DND-41 (cell line): Measurements from ENCODE around the gene BCS1L.
A peak's percentile ranks its signal among the peaks of the same experiment; 100 is the strongest.

Experiments
- ATAC-seq: fragments of 200-7000 bp; cut with Tn5 transposase; 3 replicates; pipeline ENCODE4 v1.9.1; 2021; ENCODE audit warnings: low read depth; ENCODE audit not compliant: insufficient read depth
- DNase-seq: peaks from one replicate; pipeline ENCODE4 v3.0.0-alpha.2; 2020
- H2AFZ ChIP-seq: 2 replicates; pipeline ENCODE4 v1.6.0; 2012; ENCODE audit warnings: low read depth, low read length
- H3K27ac ChIP-seq: 2 replicates; pipeline ENCODE4 v1.5.1; 2012; ENCODE audit warnings: low read length, inconsistent platforms
- H3K27me3 ChIP-seq: fragments of 200-600 bp; sonication (generic); 2 replicates; pipeline ENCODE4 v1.6.0; 2012; ENCODE audit warnings: low read length, mild to moderate bottlenecking, inconsistent platforms; ENCODE audit not compliant: insufficient read depth, poor library complexity
- H3K36me3 ChIP-seq: 2 replicates; pipeline ENCODE4 v1.5.1; 2012; ENCODE audit warnings: low read length, inconsistent platforms; ENCODE audit not compliant: insufficient read depth
- H3K4me1 ChIP-seq: 2 replicates; pipeline ENCODE4 v1.5.1; 2012; ENCODE audit warnings: mild to moderate bottlenecking, low read length; ENCODE audit not compliant: insufficient read depth
- H3K4me2 ChIP-seq: 2 replicates; pipeline ENCODE4 v1.6.0; 2012; ENCODE audit warnings: mild to moderate bottlenecking, moderate library complexity, low read length, inconsistent platforms; ENCODE audit not compliant: insufficient read depth
- H3K4me3 ChIP-seq, 2 experiments: fragments of 200-600 bp in 1 of 2; shearing (Covaris generic) in 1 of 2; 2 replicates each; pipeline ENCODE4 v1.5.1; 2012 to 2016; ENCODE audit warnings: inconsistent platforms in 2 of 2, low read length in 2 of 2, mild to moderate bottlenecking in 2 of 2, low read depth in 1 of 2, moderate library complexity in 1 of 2
- H3K79me2 ChIP-seq: 2 replicates; pipeline ENCODE4 v1.6.0; 2012; ENCODE audit warnings: low read length, inconsistent platforms; ENCODE audit not compliant: insufficient read depth
- H3K9ac ChIP-seq: 2 replicates; pipeline ENCODE4 v1.6.0; 2012; ENCODE audit warnings: low read depth, mild to moderate bottlenecking, inconsistent platforms, low read length, moderate library complexity
- H3K9me3 ChIP-seq: 2 replicates; pipeline ENCODE4 v1.5.1; 2012; ENCODE audit warnings: low read length, moderate library complexity, mild to moderate bottlenecking, inconsistent platforms; ENCODE audit not compliant: insufficient read depth, severe bottlenecking
- H4K20me1 ChIP-seq: 2 replicates; pipeline ENCODE4 v1.6.0; 2012; ENCODE audit warnings: low read length; ENCODE audit not compliant: insufficient read depth
- EZH2 ChIP-seq: IDR thresholded peaks from 3 replicates; pipeline ENCODE4 v1.6.1; 2012; ENCODE audit warnings: borderline replicate concordance, low read depth, mild to moderate bottlenecking, moderate library complexity, low read length, inconsistent platforms; ENCODE audit not compliant: severe bottlenecking
- TF ChIP-seq, protein P1 (sequence below): IDR thresholded peaks from 2 replicates; pipeline ENCODE4 v1.5.1; 2012; ENCODE audit warnings: borderline replicate concordance, low read length, moderate library complexity, mild to moderate bottlenecking; ENCODE audit not compliant: poor library complexity, severe bottlenecking; ENCODE audit errors: extremely low read depth

Gene BCS1L

DNA sequence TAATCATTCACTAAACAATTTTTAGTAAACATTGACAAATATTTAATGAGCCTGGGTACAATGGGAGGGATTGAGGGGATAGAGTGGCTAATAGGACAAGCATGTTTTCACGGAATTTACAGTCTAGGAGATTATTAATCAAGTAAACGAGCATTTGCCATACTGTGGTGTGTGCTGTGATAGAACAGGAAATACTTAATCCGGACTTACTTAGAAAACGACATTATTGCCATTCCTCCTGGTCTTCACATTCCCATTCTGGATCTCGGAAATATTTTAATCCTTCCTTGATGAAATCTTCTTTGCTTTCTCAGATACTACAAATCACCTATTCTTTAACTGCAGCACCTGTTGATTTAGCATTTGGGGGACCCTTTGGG is 52.1 kb downstream of the BCS1L start:
- Histone ChIP-seq H3K9ac (peak overlapping the region; percentile 83), H3K4me1 (peaks cover 35% of the 10 kb centered on the region), H3K36me3 (peaks cover 11% of the 10 kb centered on the region), H3K9me3 (no peaks in the 10 kb centered on the region), H2AFZ (peak overlapping the region; percentile 91), H3K27ac (peak overlapping the region; percentile 74), H3K4me2 (peak overlapping the region; percentile 86), H4K20me1 (peaks cover 17% of the 10 kb centered on the region; the same call in 1 of the 2 replicates), H3K27me3 (no peaks in the 10 kb centered on the region), H3K4me3 (peak overlapping the region; percentile 92 to 98), H3K79me2 (peaks cover 57% of the 10 kb centered on the region)
- no peak for DNase-seq
- TF ChIP-seq, protein P1, sequence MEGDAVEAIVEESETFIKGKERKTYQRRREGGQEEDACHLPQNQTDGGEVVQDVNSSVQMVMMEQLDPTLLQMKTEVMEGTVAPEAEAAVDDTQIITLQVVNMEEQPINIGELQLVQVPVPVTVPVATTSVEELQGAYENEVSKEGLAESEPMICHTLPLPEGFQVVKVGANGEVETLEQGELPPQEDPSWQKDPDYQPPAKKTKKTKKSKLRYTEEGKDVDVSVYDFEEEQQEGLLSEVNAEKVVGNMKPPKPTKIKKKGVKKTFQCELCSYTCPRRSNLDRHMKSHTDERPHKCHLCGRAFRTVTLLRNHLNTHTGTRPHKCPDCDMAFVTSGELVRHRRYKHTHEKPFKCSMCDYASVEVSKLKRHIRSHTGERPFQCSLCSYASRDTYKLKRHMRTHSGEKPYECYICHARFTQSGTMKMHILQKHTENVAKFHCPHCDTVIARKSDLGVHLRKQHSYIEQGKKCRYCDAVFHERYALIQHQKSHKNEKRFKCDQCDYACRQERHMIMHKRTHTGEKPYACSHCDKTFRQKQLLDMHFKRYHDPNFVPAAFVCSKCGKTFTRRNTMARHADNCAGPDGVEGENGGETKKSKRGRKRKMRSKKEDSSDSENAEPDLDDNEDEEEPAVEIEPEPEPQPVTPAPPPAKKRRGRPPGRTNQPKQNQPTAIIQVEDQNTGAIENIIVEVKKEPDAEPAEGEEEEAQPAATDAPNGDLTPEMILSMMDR = no peak
- no peak for TF ChIP-seq EZH2
- no peak for ATAC-seq
